A549 (cell line): ENCODE data around the gene TMEM52B. TPM values are rescaled to one million over a fixed set of nuclear protein-coding genes. Genes with fewer than 3 reads are reported as not detected.

Source experiments
- ATAC-seq, 2 experiments: fragments of 200-7000 bp in 1 of 2; fragments of >200 bp in 1 of 2; cut with Nextera tagmentation in 1 of 2; cut with Tn5 transposase in 1 of 2; 3 replicates each; pipeline versions ENCODE4 v1.8.0 to v1.9.1; 2018 to 2020; ENCODE audit warnings: mild to moderate bottlenecking in 1 of 2, moderate library complexity in 1 of 2
- CTCF ChIA-PET: fragments of 300-600 bp; sonication (Branson Sonifier 250); formaldehyde crosslinking; extraction: SDS; loops from one replicate; lab custom pipeline; 2021; ENCODE audit warnings: antibody characterized with exemption, inconsistent platforms; lab: Yijun Ruan, JAX
- POLR2A ChIA-PET: fragments of 350-600 bp; formaldehyde crosslinking; extraction: SDS; loops from one replicate; lab custom pipeline; 2021; ENCODE audit warnings: antibody characterized with exemption, inconsistent platforms; lab: Yijun Ruan, JAX
- DNase-seq, 2 experiments: peaks; one replicate each; pipeline versions ENCODE4 v3.0.0 to v3.0.0-alpha.2; 2011 to 2016; ENCODE audit warnings: low read depth in 1 of 2, low spot score in 1 of 2
- FAIRE-seq: peaks from 2 replicates; lab custom pipeline; 2011; peaks lifted over from hg19 to GRCh38; lab: Jason Lieb, UNC
- H3K27ac ChIP-seq, 2 experiments: fragments of >200 bp; sonication (Bioruptor Twin); formaldehyde crosslinking; 3 replicates each; pipeline ENCODE4 v1.5.1; 2016 to 2017
- H3K4me1 ChIP-seq: fragments of >200 bp; sonication (Bioruptor Twin); formaldehyde crosslinking; 3 replicates; pipeline ENCODE4 v1.6.1; 2016
- H3K4me2 ChIP-seq: fragments of >200 bp; sonication (Bioruptor Twin); formaldehyde crosslinking; 3 replicates; pipeline ENCODE4 v1.6.1; 2016
- H3K4me3 ChIP-seq: fragments of >200 bp; sonication (Bioruptor Twin); formaldehyde crosslinking; 3 replicates; pipeline ENCODE4 v1.5.1; 2016
- H3K9me3 ChIP-seq: fragments of >200 bp; sonication (Bioruptor Twin); formaldehyde crosslinking; 3 replicates; pipeline ENCODE4 v1.6.1; 2016
- CEBPB ChIP-seq, 2 experiments: fragments of >200 bp in 1 of 2; sonication (Bioruptor Twin) in 1 of 2; formaldehyde crosslinking in 1 of 2; IDR thresholded peaks; 2 replicates each; pipeline ENCODE4 v1.6.1; 2012 to 2016
- CHD4 ChIP-seq: fragments of 200-600 bp; sonication (generic); IDR thresholded peaks from 2 replicates; pipeline ENCODE4 v1.6.1; 2016; ENCODE audit warnings: antibody characterized with exemption, mild to moderate bottlenecking, borderline replicate concordance
- EHF ChIP-seq: fragments of 250-450 bp; sonication (Bioruptor Pico); IDR thresholded peaks from 2 replicates; pipeline ENCODE4 v1.5.0; 2020; ENCODE audit warnings: mild to moderate bottlenecking
- FOSL2 ChIP-seq, 2 experiments: fragments of 450-650 bp in 1 of 2; fragments of >200 bp in 1 of 2; sonication (Bioruptor Twin) in 1 of 2; formaldehyde crosslinking; IDR thresholded peaks; 2 replicates each; pipeline versions ENCODE4 v1.5.0 to v1.6.1; 2016 to 2020; ENCODE audit warnings: mild to moderate bottlenecking in 1 of 2, moderate library complexity in 1 of 2
- HOXB5 ChIP-seq: fragments of 250-450 bp; sonication (Bioruptor Pico); IDR thresholded peaks from 2 replicates; pipeline ENCODE4 v1.5.0; 2020; ENCODE audit warnings: mild to moderate bottlenecking, moderate library complexity
- JUN ChIP-seq, 2 experiments: fragments of >200 bp; sonication (Bioruptor Twin); formaldehyde crosslinking; IDR thresholded peaks; 2 replicates in 1 of 2; 3 replicates in 1 of 2; pipeline ENCODE4 v1.6.1; 2016 to 2017
- KDM1A ChIP-seq: fragments of 200-600 bp; sonication (generic); IDR thresholded peaks from 2 replicates; pipeline ENCODE4 v1.6.1; 2016; ENCODE audit warnings: low read depth, mild to moderate bottlenecking
- KDM5A ChIP-seq: fragments of 200-600 bp; sonication (generic); IDR thresholded peaks from 2 replicates; pipeline ENCODE4 v1.6.1; 2016; ENCODE audit warnings: antibody characterized with exemption, mild to moderate bottlenecking
- MAFK ChIP-seq: fragments of 450-650 bp; IDR thresholded peaks from 2 replicates; pipeline ENCODE4 v1.6.1; 2014; ENCODE audit not compliant: partially characterized antibody
- PHF8 ChIP-seq: fragments of 200-600 bp; sonication (generic); IDR thresholded peaks from 2 replicates; pipeline ENCODE4 v1.6.1; 2016; ENCODE audit warnings: low read depth, mild to moderate bottlenecking, antibody characterized with exemption, moderate library complexity, borderline replicate concordance
- RAD21 ChIP-seq, 2 experiments: fragments of >200 bp in 1 of 2; sonication (Bioruptor Twin) in 1 of 2; formaldehyde crosslinking in 1 of 2; IDR thresholded peaks in 1 of 2; conservative IDR thresholded peaks in 1 of 2; 2 replicates in 1 of 2; 3 replicates in 1 of 2; pipeline ENCODE4 v1.6.1; 2012 to 2018; ENCODE audit warnings: inconsistent platforms in 1 of 2
- RARB ChIP-seq: fragments of 250-450 bp; sonication (Bioruptor Pico); IDR thresholded peaks from 2 replicates; pipeline ENCODE4 v1.8.0; 2021; ENCODE audit warnings: mild to moderate bottlenecking, moderate library complexity
- SMC3 ChIP-seq: fragments of >200 bp; sonication (Bioruptor Twin); formaldehyde crosslinking; IDR thresholded peaks from 3 replicates; pipeline ENCODE4 v1.6.1; 2018; ENCODE audit warnings: inconsistent platforms
- SREBF2 ChIP-seq: fragments of 450-650 bp; IDR thresholded peaks from 2 replicates; pipeline ENCODE4 v1.6.1; 2014; ENCODE audit warnings: mild to moderate bottlenecking, moderate library complexity
- TP53 ChIP-seq: fragments of 250-450 bp; sonication (Bioruptor Pico); IDR thresholded peaks from 2 replicates; pipeline ENCODE4 v1.5.0; 2021; ENCODE audit warnings: mild to moderate bottlenecking, moderate library complexity
- ZC3H11A ChIP-seq: fragments of 450-650 bp; IDR thresholded peaks from 2 replicates; pipeline ENCODE4 v1.6.1; 2014; ENCODE audit warnings: antibody characterized with exemption, mild to moderate bottlenecking
- ZFP36 ChIP-seq: fragments of 450-650 bp; IDR thresholded peaks from 2 replicates; pipeline ENCODE4 v1.6.1; 2014; ENCODE audit warnings: borderline replicate concordance; ENCODE audit not compliant: partially characterized antibody
- WGBS: methylation state at CpG from one replicate; pipeline ENCODE4 v1.1.6; 2017; ENCODE audit errors: missing lambda C conversion rate; 5-methylcytosine and 5-hydroxymethylcytosine counted together
- polyA plus RNA-seq, 4 experiments: library from polyadenylated mRNA; depleted of rRNA in 3 of 4; stranded (reverse); fragments of >200 nt; fragmentation: RNase III in 1 of 4; extraction: RNeasy Plus Mini Kit Qiagen cat#74134 plus additional on column Dnase treatment in 1 of 4; gene quantifications; 2 replicates in 3 of 4; 3 replicates in 1 of 4; pipeline ENCODE4 v1.2.3, GENCODE V29; 2011 to 2017
- TF ChIP-seq, protein P1 (sequence below): fragments of 250-450 bp; sonication (Bioruptor Pico); IDR thresholded peaks from 2 replicates; pipeline ENCODE4 v1.5.0; 2021; ENCODE audit warnings: mild to moderate bottlenecking, moderate library complexity, borderline replicate concordance
- TF ChIP-seq, protein P2 (sequence below): IDR thresholded peaks from 2 replicates; pipeline ENCODE4 v1.6.1; 2012
- TF ChIP-seq, protein P3 (sequence below): fragments of 450-650 bp; IDR thresholded peaks from 2 replicates; pipeline ENCODE4 v1.6.1; 2014; ENCODE audit warnings: antibody characterized with exemption
- TF ChIP-seq, protein P4 (sequence below): fragments of >200 bp; sonication (Bioruptor Twin); formaldehyde crosslinking; IDR thresholded peaks from 3 replicates; pipeline ENCODE4 v1.6.1; 2016

The TMEM52B gene
- polyA plus RNA-seq, 2 of the 4 experiments (the other 2 are of a cell fraction), result 0.08 to 0.39 TPM

GRCh38 chr12:10226731-10227130, 47.9 kb downstream of the TMEM52B start:
- Histone ChIP-seq H3K27ac (no peak overlapping the region), H3K4me3 (no peak overlapping the region), H3K4me1 (no peaks in the 10 kb centered on the region), H3K9me3 (no peaks in the 10 kb centered on the region), H3K4me2 (no peak overlapping the region)
- 59% methylated on average over 1 of the region's 1 CpG for WGBS
- ATAC-seq (peak; percentile 21 to 43; a peak in 3 of 6 replicates), FAIRE-seq (no peak), DNase-seq (no peak)
- TF ChIP-seq CEBPB (IDR thresholded peaks at IDR 0.05) (0 out of 4 replicates have a peak, but pooled peaks of 1 of the 2 experiments have one; percentile 5), TP53 (CRISPR knock-in tag) (no peak)
- ChIA-PET POLR2A (no interaction called here), CTCF (interaction anchor here (2.5 kb wide), 1 partner anchor 9 kb away, joined by 16 read pairs; no protein-coding TSS in a partner anchor)

GRCh38 chr12:10227648-10228047, 48.8 kb downstream of the TMEM52B start:
- Histone ChIP-seq H3K4me2 (no peak overlapping the region), H3K9me3 (no peaks in the 10 kb centered on the region), H3K4me1 (no peaks in the 10 kb centered on the region), H3K4me3 (no peak overlapping the region), H3K27ac (no peak overlapping the region)
- FAIRE-seq (no peak), DNase-seq (no peak), ATAC-seq (no peak; a peak in 1 of 6 replicates)
- 36% methylated on average over 1 of the region's 1 CpG for WGBS
- POLR2A ChIA-PET, result no interaction called here
- CTCF ChIA-PET, result interaction anchor here (0.6 to 2.5 kb wide), 6 partner anchors 8 to 1259 kb away, joined by 3 to 16 read pairs (median 3); no protein-coding TSS in a partner anchor
- TF ChIP-seq, protein P1, sequence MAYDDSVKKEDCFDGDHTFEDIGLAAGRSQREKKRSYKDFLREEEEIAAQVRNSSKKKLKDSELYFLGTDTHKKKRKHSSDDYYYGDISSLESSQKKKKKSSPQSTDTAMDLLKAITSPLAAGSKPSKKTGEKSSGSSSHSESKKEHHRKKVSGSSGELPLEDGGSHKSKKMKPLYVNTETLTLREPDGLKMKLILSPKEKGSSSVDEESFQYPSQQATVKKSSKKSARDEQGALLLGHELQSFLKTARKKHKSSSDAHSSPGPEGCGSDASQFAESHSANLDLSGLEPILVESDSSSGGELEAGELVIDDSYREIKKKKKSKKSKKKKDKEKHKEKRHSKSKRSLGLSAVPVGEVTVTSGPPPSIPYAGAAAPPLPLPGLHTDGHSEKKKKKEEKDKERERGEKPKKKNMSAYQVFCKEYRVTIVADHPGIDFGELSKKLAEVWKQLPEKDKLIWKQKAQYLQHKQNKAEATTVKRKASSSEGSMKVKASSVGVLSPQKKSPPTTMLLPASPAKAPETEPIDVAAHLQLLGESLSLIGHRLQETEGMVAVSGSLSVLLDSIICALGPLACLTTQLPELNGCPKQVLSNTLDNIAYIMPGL (CRISPR knock-in tag), result no peak
- TF ChIP-seq PHF8, result no peak
- TF ChIP-seq ZC3H11A, result no peak
- TF ChIP-seq, protein P2, sequence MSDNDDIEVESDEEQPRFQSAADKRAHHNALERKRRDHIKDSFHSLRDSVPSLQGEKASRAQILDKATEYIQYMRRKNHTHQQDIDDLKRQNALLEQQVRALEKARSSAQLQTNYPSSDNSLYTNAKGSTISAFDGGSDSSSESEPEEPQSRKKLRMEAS, result no peak
- no peak for TF ChIP-seq FOSL2 (IDR thresholded peaks at IDR 0.05)
- TF ChIP-seq FOSL2 (CRISPR knock-in tag; IDR thresholded peaks at IDR 0.05), result no peak
- TF ChIP-seq, protein P3, sequence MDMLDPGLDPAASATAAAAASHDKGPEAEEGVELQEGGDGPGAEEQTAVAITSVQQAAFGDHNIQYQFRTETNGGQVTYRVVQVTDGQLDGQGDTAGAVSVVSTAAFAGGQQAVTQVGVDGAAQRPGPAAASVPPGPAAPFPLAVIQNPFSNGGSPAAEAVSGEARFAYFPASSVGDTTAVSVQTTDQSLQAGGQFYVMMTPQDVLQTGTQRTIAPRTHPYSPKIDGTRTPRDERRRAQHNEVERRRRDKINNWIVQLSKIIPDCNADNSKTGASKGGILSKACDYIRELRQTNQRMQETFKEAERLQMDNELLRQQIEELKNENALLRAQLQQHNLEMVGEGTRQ, result no peak

- Histone ChIP-seq H3K27ac (no peak overlapping the region), H3K4me3 (no peak overlapping the region), H3K4me2 (no peak overlapping the region), H3K4me1 (no peaks in the 10 kb centered on the region), H3K9me3 (peaks cover 20% of the 10 kb centered on the region)
- ChIA-PET POLR2A (no interaction called here), CTCF (interaction anchor here (0.9 to 2.4 kb wide), 5 partner anchors 8 to 1138 kb away, joined by 3 to 17 read pairs (median 3); no protein-coding TSS in a partner anchor)
- TF ChIP-seq ZFP36 (peak; percentile 78), RARB (no peak), SREBF2 (no peak), EHF (no peak)
- no peak for DNase-seq
- no peak for FAIRE-seq
- no peak for ATAC-seq
Observed at GRCh38 chr12:10234562-10234961, 55.7 kb downstream of the TMEM52B start.

- no peak overlapping the region for H3K4me3 ChIP-seq
- CTCF ChIA-PET, result interaction anchor here (0.6 to 2.8 kb wide), 40 partner anchors 9 to 1272 kb away, joined by 3 to 17 read pairs (median 4); partner anchors contain the start of gene EIF2S3B
- H3K9me3 ChIP-seq, result peaks cover 20% of the 10 kb centered on the region
- FAIRE-seq, result peak; percentile 77
- no peak overlapping the region for H3K4me2 ChIP-seq
- 24% methylated on average over 4 of the region's 4 CpGs for WGBS
- peak; percentile 38 to 56 for DNase-seq
- POLR2A ChIA-PET, result no interaction called here
- peak; percentile 77 to 88; a peak in 5 of 6 replicates for ATAC-seq
- no peaks in the 10 kb centered on the region for H3K4me1 ChIP-seq
- H3K27ac ChIP-seq, result no peak overlapping the region
- TF ChIP-seq HOXB5 (CRISPR knock-in tag), result no peak
- no peak for TF ChIP-seq JUN (IDR thresholded peaks at IDR 0.05)
- TF ChIP-seq CHD4, result no peak
- no peak for TF ChIP-seq FOSL2 (IDR thresholded peaks at IDR 0.05)
- no peak for TF ChIP-seq FOSL2 (CRISPR knock-in tag; IDR thresholded peaks at IDR 0.05)
- TF ChIP-seq KDM1A, result no peak
- no peak for TF ChIP-seq KDM5A
- peak; percentile 89 for TF ChIP-seq SMC3
- TF ChIP-seq, protein P1 (CRISPR knock-in tag), result no peak
- TF ChIP-seq RAD21 (conservative IDR thresholded peaks at IDR 0.05 in 1 of 2, IDR thresholded peaks at IDR 0.05 in 1 of 2), result peak; percentile 89 to 93
- TF ChIP-seq, protein P4, sequence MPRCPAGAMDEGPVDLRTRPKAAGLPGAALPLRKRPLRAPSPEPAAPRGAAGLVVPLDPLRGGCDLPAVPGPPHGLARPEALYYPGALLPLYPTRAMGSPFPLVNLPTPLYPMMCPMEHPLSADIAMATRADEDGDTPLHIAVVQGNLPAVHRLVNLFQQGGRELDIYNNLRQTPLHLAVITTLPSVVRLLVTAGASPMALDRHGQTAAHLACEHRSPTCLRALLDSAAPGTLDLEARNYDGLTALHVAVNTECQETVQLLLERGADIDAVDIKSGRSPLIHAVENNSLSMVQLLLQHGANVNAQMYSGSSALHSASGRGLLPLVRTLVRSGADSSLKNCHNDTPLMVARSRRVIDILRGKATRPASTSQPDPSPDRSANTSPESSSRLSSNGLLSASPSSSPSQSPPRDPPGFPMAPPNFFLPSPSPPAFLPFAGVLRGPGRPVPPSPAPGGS, result no peak
- no peak for TF ChIP-seq MAFK
- no peak for TF ChIP-seq ZC3H11A
Observed at GRCh38 chr12:10235761-10236631, 57.2 kb downstream of the TMEM52B start.
